Pulmonary artery endothelial cell (primary cell): ENCODE measurements around the gene CLCA4. TPM values are rescaled to one million over a fixed set of nuclear protein-coding genes. Genes with fewer than 3 reads are reported as not detected.
"Not testable (repeated sequence)": the region's sequence is repeated elsewhere in the genome, so short reads cannot be mapped to it uniquely, and the experiment has no call there.

ENCODE experiments used
- DNase-seq: peaks from one replicate; pipeline ENCODE4 v3.0.0-alpha.2; 2011; ENCODE audit warnings: low read depth, low spot score
- total RNA-seq: library from RNA; depleted of rRNA; stranded (reverse); fragments of >200 nt; gene quantifications from 2 replicates; pipeline ENCODE4 v1.2.3, GENCODE V29; 2014

CLCA4 gene, protein sequence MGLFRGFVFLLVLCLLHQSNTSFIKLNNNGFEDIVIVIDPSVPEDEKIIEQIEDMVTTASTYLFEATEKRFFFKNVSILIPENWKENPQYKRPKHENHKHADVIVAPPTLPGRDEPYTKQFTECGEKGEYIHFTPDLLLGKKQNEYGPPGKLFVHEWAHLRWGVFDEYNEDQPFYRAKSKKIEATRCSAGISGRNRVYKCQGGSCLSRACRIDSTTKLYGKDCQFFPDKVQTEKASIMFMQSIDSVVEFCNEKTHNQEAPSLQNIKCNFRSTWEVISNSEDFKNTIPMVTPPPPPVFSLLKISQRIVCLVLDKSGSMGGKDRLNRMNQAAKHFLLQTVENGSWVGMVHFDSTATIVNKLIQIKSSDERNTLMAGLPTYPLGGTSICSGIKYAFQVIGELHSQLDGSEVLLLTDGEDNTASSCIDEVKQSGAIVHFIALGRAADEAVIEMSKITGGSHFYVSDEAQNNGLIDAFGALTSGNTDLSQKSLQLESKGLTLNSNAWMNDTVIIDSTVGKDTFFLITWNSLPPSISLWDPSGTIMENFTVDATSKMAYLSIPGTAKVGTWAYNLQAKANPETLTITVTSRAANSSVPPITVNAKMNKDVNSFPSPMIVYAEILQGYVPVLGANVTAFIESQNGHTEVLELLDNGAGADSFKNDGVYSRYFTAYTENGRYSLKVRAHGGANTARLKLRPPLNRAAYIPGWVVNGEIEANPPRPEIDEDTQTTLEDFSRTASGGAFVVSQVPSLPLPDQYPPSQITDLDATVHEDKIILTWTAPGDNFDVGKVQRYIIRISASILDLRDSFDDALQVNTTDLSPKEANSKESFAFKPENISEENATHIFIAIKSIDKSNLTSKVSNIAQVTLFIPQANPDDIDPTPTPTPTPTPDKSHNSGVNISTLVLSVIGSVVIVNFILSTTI
- total RNA-seq = under 0.01 TPM in 1 of 2 replicates, not detected in the other

DNA sequence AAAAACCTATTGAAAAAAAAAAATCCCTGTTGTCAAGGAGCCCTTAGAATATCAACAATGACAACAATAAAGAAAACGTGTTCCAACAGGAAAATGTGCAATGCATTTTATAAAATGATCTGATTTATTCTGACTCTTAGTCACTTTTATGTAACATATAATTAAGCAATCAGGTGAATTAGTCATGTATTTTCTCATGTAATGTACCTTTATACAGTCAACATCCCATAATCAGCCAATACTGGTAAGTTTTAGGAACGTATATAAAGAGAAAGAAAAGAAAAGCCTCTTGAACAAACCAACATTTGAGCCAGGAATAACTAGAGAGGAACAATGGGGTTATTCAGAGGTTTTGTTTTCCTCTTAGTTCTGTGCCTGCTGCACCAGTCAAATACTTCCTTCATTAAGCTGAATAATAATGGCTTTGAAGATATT lies at the start of gene CLCA4:
CLCA4 (plus strand) TSS at position 292 of the 435 bp plus-strand sequence; CDS start at position 334, 42 bp downstream.
- DNase-seq = no peak

DNA sequence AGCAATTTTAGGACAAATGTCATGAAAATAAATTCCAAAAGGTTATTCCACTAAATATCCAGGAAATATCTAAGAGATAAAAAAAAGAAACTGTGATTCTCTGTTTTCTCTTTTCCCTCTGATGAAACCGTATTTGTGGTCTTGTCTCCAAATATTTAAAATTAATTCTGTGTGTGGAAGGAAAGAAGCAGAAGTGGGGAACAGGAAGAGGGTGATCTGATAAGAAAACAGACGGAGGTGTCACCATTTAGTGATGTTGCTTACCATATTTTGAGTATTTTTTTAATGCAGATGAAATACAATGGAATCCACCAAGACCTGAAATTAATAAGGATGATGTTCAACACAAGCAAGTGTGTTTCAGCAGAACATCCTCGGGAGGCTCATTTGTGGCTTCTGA lies 48.6 kb upstream of the CLCA4 start:
- no peak for DNase-seq

DNA sequence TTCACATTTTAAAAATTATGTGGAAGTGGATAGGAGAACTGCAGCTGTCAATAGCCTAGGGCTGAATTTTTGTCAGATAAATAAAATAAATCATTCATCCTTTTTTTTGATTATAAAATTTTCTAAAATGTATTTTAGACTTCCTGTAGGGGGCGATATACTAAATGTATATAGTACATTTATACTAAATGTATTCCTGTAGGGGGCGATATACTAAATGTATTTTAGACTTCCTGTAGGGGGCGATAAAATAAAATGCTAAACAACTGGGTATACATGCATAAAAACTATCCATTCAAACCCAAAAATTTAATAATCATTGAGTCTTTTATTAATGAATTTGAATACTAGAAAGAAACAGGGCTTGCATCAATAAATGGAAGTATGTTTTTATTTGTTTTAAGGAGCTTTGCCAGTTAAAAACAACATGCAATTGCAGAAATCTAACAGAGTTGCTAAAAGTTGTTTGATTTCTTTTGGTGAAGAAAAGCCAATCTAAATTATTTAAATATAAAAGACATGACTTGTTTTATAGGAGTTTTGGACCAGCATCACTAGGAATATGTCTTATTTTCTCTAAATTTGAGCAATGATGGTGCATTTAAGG lies 46.8 kb upstream of the CLCA4 start:
- DNase-seq = no peak

DNA sequence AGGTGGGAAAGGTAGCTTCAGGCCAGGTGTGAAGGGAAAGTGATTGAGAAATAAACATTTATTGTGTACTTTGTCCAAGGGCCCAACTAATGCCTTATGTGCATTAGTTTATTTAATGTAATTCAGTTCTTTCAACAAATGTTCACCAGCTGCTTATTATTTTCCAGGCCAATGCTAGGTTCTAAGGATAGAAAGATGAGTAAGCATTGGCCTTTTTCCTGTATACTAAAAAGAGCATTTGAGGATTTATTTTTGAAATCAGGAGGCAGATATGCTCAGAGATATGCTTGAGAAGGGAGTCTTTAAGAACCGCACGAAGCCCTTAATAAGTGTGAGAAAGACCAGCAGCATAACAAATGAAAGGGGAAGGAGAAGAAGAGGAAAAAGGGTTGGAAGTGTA lies 46.2 kb upstream of the CLCA4 start:
- DNase-seq = no peak

DNA sequence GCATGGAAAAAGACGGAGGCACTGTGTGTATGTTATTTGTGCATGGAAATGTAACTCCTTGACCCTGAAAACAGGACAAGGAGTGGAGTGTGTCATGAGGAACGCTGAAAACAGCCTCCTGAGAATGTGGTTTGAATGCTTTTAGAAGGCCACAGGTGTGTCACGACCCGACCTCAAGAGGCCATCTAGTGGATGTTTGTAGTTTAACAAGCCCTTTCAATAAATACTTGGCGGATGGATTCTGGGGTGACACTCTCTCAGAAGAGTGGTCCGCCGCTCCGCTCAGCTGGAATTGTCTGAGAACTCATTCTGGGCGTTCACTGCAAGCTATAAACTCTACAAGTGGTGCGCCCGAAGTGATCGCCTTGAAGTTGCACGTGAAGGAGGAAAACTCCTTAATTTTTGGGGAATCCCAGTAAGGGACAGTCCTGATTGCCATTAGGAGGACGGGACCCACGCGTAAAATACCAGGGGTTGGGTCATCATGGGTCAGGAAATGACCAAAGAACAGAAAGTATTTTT lies 44.7 kb upstream of the CLCA4 start:
- DNase-seq = not testable (repeated sequence)

DNA sequence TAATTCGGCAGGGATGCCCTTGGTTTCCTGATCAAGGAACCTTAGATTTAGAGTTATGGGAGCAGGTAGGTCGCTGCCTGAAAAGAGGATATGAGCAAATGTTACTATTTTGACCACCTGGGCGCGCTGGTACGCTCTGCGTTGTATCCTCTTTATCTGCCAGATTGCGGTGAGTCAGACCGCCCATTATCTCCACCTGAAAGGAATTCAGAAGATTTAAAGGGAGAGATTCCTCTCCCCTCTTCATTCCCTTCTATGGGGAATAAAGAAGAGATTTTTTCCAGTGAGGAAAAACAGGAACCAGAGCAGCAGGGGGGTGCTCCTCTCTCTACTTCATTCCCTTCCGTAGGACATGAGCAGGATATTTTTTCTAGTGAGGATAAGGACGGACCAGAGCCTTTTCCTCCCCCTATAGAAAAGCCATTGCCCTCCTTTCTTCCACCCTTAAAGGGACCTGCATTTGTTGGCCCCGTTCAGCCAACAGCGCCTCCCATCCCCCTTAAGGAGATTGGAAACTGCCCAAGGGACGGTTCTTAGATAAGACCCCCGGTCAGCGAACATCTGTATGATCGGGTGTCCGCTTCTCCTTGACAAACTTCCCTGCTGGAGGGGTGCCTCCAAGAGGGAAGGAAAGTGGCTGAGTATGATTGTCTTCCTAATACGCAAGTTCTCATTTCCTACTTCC lies 44.0 kb upstream of the CLCA4 start:
- no peak for DNase-seq

DNA sequence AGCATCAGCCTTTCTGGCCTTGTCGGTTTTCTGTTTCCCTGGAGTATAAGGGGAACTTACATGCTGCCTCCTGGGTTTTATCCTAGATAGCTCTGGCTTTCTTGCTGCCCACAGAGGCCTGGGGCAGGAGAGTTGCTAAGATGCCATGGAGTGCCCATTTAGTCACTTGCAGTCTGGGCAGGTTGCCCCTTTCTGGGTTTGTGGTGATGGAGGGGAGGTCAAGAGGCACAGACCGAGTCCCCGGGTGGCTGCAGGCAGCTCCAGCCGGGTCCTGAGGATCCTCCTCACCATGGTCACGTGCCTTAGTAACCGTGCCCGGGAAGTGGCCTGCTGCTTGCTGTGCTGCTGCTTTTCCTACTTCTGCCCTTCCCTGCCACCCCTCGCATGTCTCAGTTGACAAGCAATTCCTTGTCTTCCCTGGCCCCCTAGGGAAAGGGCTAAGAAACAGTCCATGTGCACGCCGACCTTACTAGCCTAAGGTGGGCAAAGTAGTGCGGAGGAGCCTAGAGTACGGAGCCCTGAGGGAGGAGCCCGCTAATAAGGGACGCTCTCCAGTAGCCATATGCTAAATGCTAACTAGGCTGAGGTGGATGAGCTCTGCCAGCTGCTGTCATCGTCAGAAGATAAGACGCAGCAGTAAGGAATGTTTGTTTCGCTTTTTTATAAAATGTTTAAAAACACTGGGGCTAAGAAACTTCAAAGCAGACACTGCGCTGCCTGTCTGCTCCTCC lies 43.3 kb upstream of the CLCA4 start:
- no peak for DNase-seq

DNA sequence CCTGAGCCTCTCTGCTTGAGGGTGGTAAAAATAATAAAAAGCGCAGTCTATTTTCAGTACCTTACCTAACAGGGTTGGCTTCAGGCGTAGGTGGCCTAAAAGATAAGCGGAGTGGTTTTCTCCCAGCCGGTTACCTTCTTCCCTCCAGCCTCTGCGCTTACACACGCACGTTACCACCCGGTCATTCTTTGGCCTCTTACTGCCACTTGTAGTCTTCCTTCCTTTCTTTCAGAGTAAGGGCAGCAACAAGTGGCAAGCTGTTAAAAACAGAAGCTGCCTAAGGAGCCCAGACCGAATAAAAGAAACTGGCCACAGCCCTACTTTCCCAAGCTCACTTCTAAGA lies 42.8 kb upstream of the CLCA4 start:
- no peak for DNase-seq

DNA sequence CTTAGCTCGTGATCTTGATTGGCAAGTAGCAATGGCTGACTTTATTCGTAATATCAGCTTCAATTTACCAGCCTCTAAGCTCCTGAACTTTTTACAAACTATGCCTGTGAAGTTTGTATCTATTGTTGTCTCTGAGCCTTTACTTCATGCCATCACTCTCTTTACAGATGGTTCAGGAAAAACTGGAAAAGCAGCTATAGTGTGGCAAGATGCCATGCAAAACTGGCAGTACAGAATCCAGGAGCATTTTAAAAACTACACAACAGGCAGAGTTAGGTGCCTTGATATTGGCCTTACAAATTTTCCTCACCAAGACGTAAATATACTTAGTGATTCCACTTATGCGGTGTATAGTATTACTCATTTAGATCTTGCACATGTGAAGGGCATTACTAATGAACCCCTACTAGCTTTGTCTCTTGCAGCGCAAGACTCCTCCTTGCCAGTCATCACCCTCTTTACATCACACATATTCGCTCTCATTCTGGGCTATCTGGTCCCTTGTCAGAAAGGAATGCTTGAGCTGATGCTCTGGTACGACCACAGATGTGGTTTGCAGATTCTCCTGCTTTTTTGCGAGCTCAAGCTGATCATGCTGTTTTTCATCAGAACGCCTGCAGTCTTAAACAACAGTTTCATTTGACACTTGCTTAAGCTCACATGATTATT lies 41.8 kb upstream of the CLCA4 start:
- DNase-seq = no peak

DNA sequence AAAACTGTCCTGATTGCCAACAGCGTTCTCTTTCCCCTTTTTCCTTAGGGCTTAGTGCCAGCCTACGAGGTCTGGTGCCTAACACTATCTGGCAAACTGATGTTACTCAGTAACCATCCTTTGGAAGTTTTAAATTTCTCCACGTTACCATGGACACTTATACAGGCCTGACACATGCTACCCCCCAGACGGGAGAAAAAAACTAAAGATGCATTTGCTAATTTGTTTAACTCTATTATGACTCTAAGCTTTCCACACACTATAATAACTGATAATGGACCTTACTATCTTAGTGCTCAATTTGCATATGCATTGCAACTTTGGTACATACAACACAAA lies 41.3 kb upstream of the CLCA4 start:
- DNase-seq = no peak

DNA sequence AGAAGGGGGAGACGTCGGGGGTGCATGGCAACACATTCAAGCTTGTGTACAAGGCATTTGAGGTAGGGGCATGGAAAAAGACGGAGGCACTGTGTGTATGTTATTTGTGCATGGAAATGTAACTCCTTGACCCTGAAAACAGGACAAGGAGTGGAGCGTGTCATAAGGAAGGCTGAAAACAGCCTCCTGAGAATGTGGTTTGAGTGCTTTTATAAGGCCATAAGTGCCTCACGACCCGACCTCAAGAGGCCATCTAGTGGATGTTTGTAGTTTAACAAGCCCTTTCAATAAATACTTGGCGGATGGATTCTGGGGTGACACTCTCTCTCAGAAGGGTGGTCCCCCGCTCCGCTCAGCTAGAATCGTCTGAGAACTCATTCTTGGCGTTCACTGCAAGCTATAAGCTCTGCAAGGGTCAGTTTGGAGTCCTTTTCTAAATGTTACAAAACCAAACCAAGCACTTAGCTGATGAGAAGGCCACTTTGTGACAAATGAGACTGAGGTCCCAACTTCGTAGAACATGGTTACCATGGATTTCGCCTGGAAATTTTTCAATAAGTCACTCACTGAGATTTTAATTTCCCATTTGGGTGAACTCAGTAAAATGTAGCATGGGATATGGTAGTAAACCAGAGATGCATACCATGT lies 38.8 kb upstream of the CLCA4 start:
- DNase-seq = no peak

DNA sequence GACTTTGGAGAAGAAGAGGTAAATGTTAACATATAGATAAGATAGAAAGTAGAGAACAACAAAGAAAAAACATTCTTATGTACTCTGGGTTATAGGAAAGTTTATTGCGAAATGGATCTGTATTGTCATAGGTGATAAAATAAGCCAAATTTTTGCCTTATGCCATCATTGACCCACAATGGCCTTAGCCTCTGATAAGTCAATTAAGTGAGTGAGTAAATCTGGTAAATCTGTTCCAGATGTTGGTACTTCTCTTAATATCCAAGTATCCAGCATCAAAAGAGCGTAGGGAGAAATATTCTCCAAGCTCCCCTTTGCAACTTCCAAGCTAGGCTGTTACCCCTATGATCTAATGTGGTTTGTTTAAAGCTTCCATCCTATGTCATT lies 38.3 kb upstream of the CLCA4 start:
- DNase-seq = no peak

DNA sequence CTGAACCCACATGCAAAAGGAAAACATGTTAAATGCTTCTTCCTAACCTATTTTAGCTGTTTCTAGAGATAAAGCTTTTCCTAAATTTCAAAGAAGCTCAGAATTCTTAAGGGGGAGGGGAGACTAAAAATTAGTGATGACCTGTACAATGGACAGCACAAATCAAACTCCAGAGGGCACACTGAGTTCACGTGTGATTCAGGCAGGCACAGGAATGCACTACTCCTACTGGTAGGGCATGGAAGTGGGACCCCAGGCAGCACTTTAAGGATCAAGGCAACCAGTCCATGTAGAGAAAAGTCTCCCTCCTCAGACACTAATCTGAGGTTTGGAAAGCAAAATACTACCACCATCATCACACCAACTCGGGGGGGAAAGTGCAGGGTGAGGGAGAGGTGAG lies 31.3 kb upstream of the CLCA4 start:
- DNase-seq = no peak

DNA sequence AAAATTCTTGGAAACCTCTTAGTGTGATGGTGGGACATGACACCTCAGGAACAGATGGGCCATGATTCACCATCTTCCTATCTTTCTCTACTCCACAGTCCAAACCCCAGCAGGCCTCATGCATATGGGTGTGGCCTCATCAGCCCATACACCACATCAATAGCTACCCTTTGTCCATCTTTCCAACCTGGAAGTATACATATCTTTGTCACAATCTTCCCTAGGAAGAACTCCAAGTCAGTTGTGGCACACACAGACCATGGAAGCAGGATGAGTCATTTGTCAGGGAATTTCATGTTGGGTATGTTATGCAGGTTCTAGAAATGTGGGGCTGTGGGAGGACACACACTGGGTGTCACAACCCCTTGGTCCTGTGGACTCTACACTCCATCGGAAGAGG lies 30.5 kb upstream of the CLCA4 start:
- DNase-seq = no peak

DNA sequence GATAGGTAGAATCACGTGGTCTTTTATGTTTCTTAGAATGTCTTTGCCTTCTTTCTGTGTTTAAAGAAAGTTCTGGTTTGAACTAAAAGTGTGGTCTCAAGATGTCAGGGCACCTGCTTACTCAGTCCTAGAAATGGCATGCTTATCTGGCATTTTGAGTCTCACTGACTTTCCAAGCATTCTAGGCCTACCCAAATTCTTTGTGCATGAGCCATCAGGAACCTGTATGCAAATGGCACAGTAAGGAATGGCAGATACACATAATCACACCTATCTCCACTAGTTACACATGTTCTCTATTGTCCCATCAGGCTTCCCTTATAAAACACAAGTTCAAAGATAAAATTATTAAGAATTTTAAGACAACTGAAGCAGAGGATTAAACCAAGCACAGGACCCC lies 29.5 kb upstream of the CLCA4 start:
- no peak for DNase-seq

DNA sequence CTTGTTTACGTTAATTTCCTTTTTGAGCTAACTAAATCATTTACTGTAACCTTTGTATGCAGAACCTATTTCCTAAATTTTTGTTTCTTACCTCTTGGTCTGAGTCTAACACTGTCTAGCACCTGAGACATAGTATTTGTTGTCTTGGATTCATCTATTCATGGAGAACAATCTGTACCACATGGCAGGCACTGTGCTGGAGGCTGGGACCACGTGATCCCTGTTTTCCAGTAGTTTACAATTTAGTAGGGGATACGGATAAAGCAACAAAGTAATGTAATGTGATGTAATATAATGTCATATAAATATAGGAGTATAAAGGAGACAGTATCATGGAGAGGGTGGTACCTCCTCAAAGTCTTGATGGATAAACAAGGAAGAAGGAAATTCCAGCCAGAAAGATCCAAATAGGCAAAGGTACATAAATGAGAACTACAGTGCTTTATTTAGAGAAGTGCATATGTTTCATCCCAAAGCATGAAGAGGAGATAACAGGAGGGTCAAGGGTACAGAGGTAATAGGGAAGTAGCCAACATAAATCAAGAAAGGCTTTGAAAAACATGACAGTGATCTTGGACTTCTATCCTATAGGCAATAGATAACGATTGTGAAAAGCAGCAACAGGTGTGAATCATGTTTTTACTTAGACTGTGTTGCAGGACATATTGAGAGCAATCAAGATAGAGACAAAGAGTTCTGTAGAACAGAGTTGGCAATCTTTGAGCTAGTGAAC lies 25.9 kb upstream of the CLCA4 start:
- DNase-seq = no peak

DNA sequence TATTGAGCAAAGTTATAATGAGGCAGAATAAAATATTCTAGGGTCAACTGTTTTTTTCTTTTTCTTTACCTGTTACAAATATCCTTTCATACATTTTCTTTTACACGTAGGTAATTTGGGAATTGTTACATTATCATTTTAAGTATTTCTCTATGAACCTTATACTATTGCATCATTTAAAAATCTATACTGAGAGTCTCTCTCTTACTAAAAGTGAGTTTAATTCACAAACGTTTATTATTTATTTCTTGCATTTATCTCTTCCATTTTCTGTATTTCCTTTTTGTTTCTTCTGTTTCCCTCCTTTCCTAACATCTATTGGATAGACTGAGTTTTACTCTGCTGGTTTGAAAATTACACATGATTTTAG lies 25.4 kb upstream of the CLCA4 start:
- DNase-seq = no peak

DNA sequence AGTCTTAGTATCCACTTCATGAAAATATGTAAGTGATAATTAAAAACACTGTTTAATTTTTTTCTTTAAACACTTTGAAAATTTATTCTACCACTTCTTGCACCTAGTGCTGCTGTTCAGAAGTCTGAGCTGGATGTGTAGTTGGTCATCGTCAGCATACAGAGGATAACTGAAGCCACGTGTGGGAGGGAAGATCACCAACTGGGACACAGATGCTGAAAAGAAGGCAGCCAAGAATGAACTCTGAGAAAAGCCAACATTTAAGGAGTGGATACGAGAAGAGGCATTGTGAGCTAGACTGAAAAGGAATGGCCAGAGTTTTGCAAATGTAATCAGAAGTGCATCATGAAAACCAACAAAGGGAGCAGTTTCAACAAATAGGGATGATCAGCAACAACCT lies 24.6 kb upstream of the CLCA4 start:
- DNase-seq = no peak
